ENCODE results near the gene FAM229B.
A peak's percentile ranks its signal among the peaks of the same experiment; 100 is the strongest.
"Not testable (repeated sequence)": the region's sequence is repeated elsewhere in the genome, so short reads cannot be mapped to it uniquely, and the experiment has no call there.

The FAM229B gene

DNA sequence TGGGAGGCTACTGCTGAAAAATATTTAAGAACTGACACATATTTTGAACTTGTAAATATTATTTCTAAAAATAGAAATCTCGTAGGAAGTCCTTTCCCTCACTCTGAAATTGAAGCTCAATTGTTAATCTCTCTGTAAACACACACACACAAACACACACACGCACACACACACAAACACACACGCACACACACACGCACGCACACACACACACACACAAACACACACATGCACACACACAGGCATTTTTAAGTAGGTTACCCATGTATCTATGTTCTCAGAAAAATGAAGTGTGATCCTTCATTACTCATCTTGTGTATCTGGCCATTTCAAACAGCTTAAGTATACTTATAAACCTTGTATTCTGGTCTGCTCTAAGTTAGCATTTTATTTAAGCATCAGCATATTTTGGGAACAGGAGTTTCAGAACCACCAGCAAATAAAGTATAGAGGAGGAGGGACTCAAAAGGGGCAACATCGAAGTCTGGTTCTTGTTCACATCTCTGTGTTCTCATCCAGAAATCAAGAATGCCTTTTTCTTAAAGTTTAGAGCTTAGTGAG is 21.9 kb upstream of the FAM229B start:
- DNase-seq (ENCODE audit: low spot score) = no peak

DNA sequence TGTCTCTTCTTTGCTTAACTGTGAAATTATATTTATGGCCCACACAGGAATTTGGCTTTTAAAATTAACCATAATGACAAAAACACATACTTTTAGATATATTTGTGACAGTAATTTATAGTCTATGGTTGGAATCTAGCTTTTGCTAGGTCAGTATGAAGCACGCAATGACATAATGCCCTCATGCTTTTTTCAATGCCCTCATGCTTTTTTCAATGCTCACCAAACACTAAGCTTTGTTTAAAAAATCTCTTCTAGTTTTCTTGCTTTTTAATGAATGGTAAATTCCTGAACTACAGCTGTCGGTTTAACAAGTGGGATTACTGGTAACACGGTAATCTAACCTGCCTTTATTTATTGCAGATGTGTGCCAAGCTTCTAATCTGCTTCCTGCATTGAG is 20.8 kb upstream of the FAM229B start:
- DNase-seq (ENCODE audit: low spot score) = no peak

DNA sequence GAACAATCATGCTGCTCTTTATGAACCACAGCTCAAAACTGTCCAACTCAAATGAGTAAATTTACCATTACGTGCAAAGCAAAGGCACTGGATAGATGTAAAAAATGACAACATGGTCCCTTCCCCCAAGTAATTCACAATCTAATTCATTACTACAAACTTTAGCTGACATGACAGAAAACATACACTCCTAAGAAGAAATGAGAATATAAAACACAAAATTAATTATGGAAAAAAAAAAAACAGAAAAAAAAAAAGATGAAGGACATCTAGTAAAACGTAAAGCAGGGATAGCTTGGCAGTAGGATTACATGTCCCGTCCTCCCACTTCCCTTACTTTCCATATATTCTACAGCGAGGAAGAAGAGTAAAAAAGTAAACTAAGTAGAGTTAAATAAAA is 5.8 kb upstream of the FAM229B start:
- no peak for DNase-seq (ENCODE audit: low spot score)

DNA sequence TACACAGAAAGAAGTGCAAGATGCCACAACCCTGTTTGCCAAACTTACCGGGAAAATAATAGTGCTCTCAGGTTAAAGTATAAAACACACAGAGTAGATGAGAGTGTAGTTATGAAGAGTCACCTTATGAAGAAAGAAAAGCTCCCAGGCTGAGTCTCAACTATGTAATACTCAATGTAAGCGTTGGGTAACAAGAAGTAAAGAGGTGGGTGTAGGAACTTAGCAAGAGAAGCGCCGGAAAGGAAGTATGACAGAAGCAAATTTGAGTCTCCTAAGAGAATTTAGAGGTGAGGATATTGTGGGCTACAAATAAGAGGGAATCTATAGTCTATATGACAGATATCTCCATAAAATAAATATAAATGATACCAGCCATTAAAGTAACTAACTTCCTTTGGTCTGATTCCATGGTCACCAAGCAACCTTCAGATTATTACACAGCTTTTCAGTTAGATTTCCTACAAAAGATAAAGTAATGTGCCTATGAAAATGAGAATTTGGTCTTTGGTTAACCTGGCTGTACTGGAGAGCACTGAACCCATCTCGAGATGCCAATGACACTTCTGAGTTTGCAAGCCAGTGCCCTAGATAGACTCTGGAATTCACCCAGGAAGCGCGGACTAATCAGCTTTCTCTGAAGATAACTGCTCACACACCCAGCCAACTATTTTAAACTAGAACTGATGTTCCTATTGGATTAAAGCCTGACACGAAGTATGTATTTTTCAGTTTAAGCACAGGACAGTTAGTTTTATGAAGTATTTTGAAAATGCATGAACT is 1.9 kb upstream of the FAM229B start:
- peak; percentile 19 for DNase-seq (ENCODE audit: low spot score)

- peak; percentile 48 for DNase-seq (ENCODE audit: low spot score)
These were observed 651 bp upstream of the FAM229B start for GRCh38 chr6:112086744-112087135.

DNA sequence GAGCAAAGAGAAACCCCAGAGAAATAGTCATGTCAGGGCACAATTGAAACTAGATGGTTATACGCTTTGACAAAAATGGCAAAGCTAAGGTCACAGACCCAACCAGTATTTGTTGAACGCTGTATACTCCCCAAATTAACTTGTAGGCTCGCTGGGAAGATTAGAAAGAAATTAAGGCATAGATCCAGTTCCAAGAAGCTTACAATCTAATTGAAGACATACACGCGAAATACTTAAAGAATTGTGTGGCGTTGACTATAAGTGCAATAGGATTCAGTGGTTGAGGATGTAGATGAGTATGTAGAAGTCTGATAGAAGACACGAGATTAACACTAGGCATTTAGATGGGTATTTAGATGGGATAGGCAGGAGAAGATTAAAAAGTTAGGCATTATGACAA is 525 bp downstream of the FAM229B start:
- peak; percentile 8 for DNase-seq (ENCODE audit: low spot score)

DNA sequence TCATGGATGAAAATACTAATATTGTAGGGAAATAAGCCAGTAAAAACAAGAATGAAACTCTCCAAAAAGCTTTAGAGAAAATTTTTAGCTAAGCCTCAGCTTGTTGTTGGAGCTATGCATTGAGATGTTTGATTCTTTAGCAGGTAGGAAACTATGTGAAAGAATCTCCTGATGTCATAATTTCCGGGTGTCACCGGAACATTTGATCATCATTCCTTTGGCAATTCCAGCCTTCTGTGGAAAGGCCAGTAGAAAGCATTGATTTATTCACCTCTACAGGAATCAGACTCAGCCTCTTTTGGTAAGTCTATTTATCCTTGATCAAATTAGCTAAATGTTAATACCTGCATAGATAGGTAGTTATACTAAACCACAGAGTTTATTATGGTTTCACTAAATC is 9.5 kb downstream of the FAM229B start:
- DNase-seq (ENCODE audit: low spot score) = no peak

DNA sequence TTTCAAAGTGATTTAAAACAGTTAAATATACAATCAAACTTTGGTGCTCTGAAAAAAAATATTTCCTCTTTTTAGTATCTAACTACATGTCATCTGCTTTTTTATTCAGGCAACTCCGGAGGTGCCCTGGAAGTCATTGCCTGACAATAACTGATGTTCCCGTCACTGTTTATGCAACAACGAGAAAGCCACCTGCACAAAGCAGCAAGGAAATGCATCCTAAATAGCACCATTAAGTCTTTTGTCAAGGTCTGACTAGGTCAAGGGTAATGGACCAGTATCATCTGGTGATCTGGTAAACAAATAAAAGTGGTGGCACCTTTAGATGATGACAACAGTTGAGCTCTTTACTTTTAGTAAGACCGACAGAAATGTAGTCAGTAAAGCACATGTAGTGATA is 13.2 kb downstream of the FAM229B start:
- DNase-seq (ENCODE audit: low spot score) = no peak

GRCh38 chr6:112106026-112106425 is 18.6 kb downstream of the FAM229B start:
- not testable (repeated sequence) for DNase-seq (ENCODE audit: low spot score)

GRCh38 chr6:112106562-112106961 is 19.2 kb downstream of the FAM229B start:
- no peak for DNase-seq (ENCODE audit: low spot score)

DNA sequence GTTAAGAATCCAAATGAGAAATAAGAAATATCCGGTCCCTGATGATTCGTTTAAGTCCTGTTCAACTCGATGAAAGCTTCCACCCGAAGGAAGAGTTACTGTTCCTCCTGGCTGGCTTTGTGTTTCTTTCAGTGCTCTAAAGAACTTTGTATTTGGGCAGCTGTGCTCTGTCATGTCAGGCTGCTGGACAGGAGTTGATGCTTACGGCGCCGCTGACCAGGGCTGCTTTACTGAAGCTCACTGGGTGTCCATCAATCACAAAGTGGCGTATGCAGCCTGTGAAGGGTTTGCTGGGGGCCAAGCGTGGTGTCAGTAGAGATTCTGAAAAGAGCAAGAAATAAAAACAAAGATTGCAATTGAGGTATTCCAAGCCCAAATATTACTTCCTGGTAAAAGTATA is 21.9 kb downstream of the FAM229B start:
- DNase-seq (ENCODE audit: low spot score) = no peak

GRCh38 chr6:112113431-112113830 is 26.0 kb downstream of the FAM229B start:
- DNase-seq (ENCODE audit: low spot score) = no peak

GRCh38 chr6:112113918-112114317 is 26.5 kb downstream of the FAM229B start:
- DNase-seq (ENCODE audit: low spot score) = no peak

DNA sequence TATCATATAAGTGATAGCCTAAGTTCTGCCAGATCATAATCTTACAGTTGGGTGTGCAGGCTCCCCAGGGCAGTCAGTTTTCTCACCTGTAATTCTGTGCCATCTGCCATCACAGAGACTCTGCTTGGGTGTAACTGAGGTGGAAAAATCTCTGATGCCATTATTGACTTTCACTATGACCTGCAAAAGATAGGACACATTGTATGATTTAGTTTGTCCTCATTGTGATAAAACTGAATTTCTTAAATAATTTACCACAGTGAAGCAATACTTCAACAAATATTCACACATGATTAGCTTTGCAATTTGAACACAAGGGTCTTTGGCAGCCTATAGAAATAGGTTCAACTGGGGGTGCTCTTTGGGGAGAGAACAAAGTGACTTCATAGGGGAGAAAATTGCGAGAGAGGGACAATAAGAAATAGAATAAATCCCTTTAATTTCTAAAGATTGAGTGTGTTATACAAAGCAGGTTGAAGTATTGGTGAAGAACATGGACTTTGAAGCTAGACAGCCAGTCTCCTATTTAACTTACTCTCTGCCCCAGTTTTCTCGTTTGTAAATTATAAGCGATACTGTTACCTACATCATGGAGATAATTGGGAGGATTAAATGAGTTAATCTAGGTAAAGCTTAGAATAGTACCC is 27.3 kb downstream of the FAM229B start:
- DNase-seq (ENCODE audit: low spot score) = no peak

GRCh38 chr6:112116221-112116620 is 28.8 kb downstream of the FAM229B start:
- DNase-seq (ENCODE audit: low spot score) = no peak

- DNase-seq (ENCODE audit: low spot score) = no peak
These were observed 30.2 kb downstream of the FAM229B start for GRCh38 chr6:112117554-112117953.

- DNase-seq (ENCODE audit: low spot score) = no peak
These were observed 30.6 kb downstream of the FAM229B start for GRCh38 chr6:112118034-112118433.

GRCh38 chr6:112122756-112123155 is 35.4 kb downstream of the FAM229B start:
- no peak for DNase-seq (ENCODE audit: low spot score)

- DNase-seq (ENCODE audit: low spot score) = no peak
These were observed 36.6 kb downstream of the FAM229B start for GRCh38 chr6:112123982-112124381.

- DNase-seq (ENCODE audit: low spot score) = no peak
These were observed 40.8 kb downstream of the FAM229B start for GRCh38 chr6:112128208-112128607.

GRCh38 chr6:112130878-112131277 is 43.5 kb downstream of the FAM229B start:
- no peak for DNase-seq (ENCODE audit: low spot score)

GRCh38 chr6:112139052-112139451 is 51.7 kb downstream of the FAM229B start:
- DNase-seq (ENCODE audit: low spot score) = no peak

GRCh38 chr6:112141707-112142106 is 54.3 kb downstream of the FAM229B start:
- DNase-seq (ENCODE audit: low spot score) = no peak
